Progenitor cell of endocrine pancreas (in vitro differentiated cells): Measurements from ENCODE around the gene DCAF17. TPM values are rescaled to one million over a fixed set of nuclear protein-coding genes. Genes with fewer than 3 reads are reported as not detected.

ENCODE experiments used
- DNase-seq: peaks from one replicate; pipeline ENCODE4 v3.0.0; 2021; ENCODE audit warnings: low spot score; ENCODE audit not compliant: unreplicated experiment
- H3K27ac Mint-ChIP-seq: 2 replicates; pipeline ENCODE4 v1.8.0; 2021; ENCODE audit warnings: mild to moderate bottlenecking, moderate library complexity, mixed read lengths
- H3K27me3 Mint-ChIP-seq: 2 replicates; pipeline ENCODE4 v1.8.0; 2021; ENCODE audit warnings: mixed read lengths
- H3K36me3 Mint-ChIP-seq: 2 replicates; pipeline ENCODE4 v1.8.0; 2022; ENCODE audit warnings: mixed read lengths; ENCODE audit not compliant: insufficient read depth
- H3K4me1 Mint-ChIP-seq: 2 replicates; pipeline ENCODE4 v1.8.0; 2021; ENCODE audit warnings: low read depth, mixed read lengths
- H3K4me3 Mint-ChIP-seq: 2 replicates; pipeline ENCODE4 v1.8.0; 2021; ENCODE audit warnings: low read depth, mild to moderate bottlenecking, moderate library complexity, mixed read lengths
- H3K9me3 Mint-ChIP-seq: 2 replicates; pipeline ENCODE4 v1.8.0; 2021; ENCODE audit warnings: low read depth, mixed read lengths
- total RNA-seq: library from RNA; stranded (reverse); gene quantifications from 2 replicates; pipeline ENCODE4 v1.2.1, GENCODE V29; 2021
- TF ChIP-seq, protein P1 (sequence below): fragments of 200-600 bp; sonication (generic); IDR thresholded peaks from one replicate; pipeline ENCODE4 v1.5.0; 2021; ENCODE audit warnings: antibody characterized with exemption, mild to moderate bottlenecking; ENCODE audit not compliant: unreplicated experiment

The DCAF17 gene
- total RNA-seq, 1 donor from 2014 or later: 25.8 TPM

DNA sequence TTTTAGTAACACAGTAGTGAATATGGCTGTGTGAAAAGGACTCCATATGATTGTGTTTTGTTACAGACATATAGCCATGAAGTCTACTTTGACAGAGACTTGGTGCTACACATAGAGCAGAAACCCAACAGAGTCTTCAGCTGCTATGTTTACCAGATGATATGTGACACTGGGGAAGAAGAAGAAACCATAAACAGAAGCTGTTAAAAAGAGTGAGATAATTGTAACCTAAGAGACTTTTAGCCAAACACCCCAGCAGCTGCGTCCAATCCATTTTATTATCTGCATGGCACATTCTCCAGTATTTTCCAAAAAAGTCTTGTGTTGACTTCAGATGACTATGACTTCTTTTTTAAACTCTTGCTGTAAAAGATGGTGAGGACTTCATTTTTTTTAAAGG, 46.9 kb downstream of the DCAF17 start:
- Mint-ChIP-seq H3K36me3 (peaks cover 7% of the 10 kb centered on the region), H3K4me1 (no peaks in the 10 kb centered on the region), H3K9me3 (no peaks in the 10 kb centered on the region), H3K27me3 (no peaks in the 10 kb centered on the region), H3K4me3 (no peak overlapping the region), H3K27ac (no peak overlapping the region)
- TF ChIP-seq, protein P1, sequence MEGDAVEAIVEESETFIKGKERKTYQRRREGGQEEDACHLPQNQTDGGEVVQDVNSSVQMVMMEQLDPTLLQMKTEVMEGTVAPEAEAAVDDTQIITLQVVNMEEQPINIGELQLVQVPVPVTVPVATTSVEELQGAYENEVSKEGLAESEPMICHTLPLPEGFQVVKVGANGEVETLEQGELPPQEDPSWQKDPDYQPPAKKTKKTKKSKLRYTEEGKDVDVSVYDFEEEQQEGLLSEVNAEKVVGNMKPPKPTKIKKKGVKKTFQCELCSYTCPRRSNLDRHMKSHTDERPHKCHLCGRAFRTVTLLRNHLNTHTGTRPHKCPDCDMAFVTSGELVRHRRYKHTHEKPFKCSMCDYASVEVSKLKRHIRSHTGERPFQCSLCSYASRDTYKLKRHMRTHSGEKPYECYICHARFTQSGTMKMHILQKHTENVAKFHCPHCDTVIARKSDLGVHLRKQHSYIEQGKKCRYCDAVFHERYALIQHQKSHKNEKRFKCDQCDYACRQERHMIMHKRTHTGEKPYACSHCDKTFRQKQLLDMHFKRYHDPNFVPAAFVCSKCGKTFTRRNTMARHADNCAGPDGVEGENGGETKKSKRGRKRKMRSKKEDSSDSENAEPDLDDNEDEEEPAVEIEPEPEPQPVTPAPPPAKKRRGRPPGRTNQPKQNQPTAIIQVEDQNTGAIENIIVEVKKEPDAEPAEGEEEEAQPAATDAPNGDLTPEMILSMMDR: no peak
- no peak for DNase-seq

DNA sequence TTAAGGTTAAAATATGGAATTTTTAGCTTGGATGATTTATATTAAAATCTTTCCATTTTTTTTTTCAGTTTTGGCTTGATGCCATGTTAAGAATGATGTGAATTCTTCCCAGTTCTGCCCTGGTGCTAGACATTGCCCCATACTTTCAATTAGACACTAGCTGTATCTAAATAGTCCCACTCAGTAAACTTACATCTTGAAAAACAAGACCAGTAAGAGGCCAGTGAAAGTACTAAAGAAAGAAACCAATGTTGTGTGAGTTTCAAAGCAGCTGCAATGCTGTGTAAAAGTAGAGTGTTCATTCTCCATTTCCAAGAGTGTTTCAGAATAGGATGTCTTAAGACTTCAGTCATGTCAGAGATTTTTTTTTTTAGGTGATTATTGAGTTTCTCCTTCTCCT, 48.3 kb downstream of the DCAF17 start:
- H3K27ac Mint-ChIP-seq: no peak overlapping the region
- no peaks in the 10 kb centered on the region for H3K9me3 Mint-ChIP-seq
- DNase-seq: no peak
- peaks cover 10% of the 10 kb centered on the region for H3K36me3 Mint-ChIP-seq
- TF ChIP-seq, protein P1: no peak
- no peaks in the 10 kb centered on the region for H3K4me1 Mint-ChIP-seq
- no peaks in the 10 kb centered on the region for H3K27me3 Mint-ChIP-seq
- no peak overlapping the region for H3K4me3 Mint-ChIP-seq

DNA sequence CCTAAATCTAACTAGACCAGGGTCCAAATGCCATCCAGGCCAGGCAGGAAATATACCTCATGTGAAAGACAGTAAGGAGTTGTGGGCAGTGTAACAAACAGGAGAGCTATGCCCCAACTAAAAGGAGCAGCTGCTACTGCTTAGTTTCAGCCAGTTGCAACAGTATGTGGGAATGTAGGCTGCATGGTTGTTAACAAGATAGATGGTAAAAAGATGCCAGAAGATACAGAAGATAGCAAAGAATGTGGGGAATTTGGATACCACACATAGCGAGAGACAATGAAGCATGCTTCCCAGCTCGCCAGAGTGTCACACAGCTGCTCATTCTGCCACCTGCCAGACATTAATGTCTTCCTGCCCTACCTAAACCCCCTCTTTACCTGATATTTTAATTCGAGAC, 48.9 kb downstream of the DCAF17 start:
- Mint-ChIP-seq H3K36me3 (peaks cover 7% of the 10 kb centered on the region), H3K4me3 (no peak overlapping the region), H3K27ac (no peak overlapping the region), H3K4me1 (no peaks in the 10 kb centered on the region), H3K9me3 (no peaks in the 10 kb centered on the region), H3K27me3 (no peaks in the 10 kb centered on the region)
- no peak for DNase-seq
- TF ChIP-seq, protein P1: no peak

DNA sequence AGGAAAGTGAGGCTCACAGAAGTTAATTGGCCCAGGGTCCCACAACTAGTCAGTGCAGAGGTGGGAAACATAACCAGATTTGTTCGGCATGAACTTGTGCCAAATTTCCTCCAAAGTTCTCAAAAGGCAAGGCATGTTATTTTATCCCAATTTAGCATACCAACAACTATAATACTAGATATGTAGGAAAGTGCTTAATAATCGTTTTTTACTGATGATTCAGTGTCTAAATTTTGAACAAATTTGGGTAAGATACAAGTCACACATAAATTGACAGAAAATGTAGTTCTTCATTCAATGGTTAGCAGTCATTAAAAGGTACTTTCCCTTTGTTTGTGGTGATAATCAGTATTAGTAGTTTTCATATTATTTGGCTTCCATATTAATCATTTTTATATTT, 49.8 kb downstream of the DCAF17 start:
- no peak overlapping the region for H3K27ac Mint-ChIP-seq
- no peak for DNase-seq
- H3K4me1 Mint-ChIP-seq: no peaks in the 10 kb centered on the region
- no peaks in the 10 kb centered on the region for H3K9me3 Mint-ChIP-seq
- no peak overlapping the region for H3K4me3 Mint-ChIP-seq
- H3K36me3 Mint-ChIP-seq: peaks cover 6% of the 10 kb centered on the region
- TF ChIP-seq, protein P1: no peak
- no peaks in the 10 kb centered on the region for H3K27me3 Mint-ChIP-seq

DNA sequence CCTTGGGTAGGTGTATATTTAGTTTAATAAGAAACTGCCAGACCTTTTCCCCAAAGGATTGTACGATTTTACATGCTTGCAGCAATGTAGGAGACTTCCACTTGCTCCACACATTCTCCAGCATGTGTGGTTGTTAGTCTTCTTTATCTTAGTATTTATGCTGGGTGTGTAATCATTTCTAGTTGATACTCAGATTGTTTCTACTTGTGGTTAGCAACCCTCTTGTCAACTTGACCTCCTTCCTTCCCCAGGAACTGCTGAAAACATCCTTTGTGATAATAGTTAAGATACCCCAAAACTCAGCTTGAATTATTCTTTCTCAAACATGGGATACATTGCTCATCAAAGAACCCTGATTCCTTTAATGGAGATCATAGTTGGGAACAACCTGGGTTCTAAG, 51.1 kb downstream of the DCAF17 start:
- Mint-ChIP-seq H3K4me1 (no peaks in the 10 kb centered on the region), H3K27me3 (no peaks in the 10 kb centered on the region), H3K27ac (no peak overlapping the region)

More for the DNA sequence above, 51.1 kb downstream of the DCAF17 start:
- Mint-ChIP-seq H3K36me3 (peaks cover 6% of the 10 kb centered on the region), H3K4me3 (no peak overlapping the region), H3K9me3 (no peaks in the 10 kb centered on the region)
- DNase-seq: no peak
- TF ChIP-seq, protein P1: no peak
